NT2/D1 (cell line): Measurements from ENCODE around the gene NLRP8.

Experiments
- SUZ12 ChIP-seq: IDR thresholded peaks from 2 replicates; pipeline ENCODE4 v1.6.1; 2011; ENCODE audit not compliant: insufficient read length, insufficient read depth; ENCODE audit errors: extremely low read depth
- YY1 ChIP-seq: IDR thresholded peaks from 2 replicates; pipeline ENCODE4 v1.6.1; 2011; ENCODE audit not compliant: insufficient read length, insufficient read depth

DNA sequence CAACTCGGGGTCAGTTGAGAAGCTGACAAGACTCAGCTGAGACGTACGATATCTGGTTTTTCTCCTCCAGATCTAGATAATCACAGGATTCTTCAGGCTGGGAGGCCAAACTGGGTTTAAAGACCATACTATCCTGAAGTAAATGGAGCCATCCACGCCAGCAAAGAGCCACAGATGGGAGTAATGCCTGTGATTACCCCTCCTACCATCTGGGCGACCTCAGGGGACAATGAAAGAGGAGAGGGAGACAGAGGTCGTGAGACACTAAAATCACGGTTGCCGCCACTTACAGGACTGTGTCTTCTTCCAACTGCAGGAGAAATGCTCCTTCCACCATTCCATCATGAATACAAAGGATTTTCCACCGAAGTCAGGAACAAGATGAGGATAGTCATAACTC, 12.4 kb upstream of the NLRP8 start:
- TF ChIP-seq YY1 (no peak), SUZ12 (no peak)
